ENCODE results near the gene C15orf40. TPM values are rescaled to one million over a fixed set of nuclear protein-coding genes. Genes with fewer than 3 reads are reported as not detected.
"Not testable (repeated sequence)": the region's sequence is repeated elsewhere in the genome, so short reads cannot be mapped to it uniquely, and the experiment has no call there.

The C15orf40 gene
- total RNA-seq, 1 donor from 2014 or later = 41.9 TPM

- no peak for TF ChIP-seq CTCF (IDR thresholded peaks at IDR 0.05)
- Mint-ChIP-seq H3K27ac (peak overlapping the region; percentile 87), H3K4me1 (peaks cover 40% of the 10 kb centered on the region), H3K9me3 (no peaks in the 10 kb centered on the region), H3K36me3 (ENCODE audit: low read depth) (peaks cover 36% of the 10 kb centered on the region), H3K27me3 (no peaks in the 10 kb centered on the region), H3K4me3 (peak overlapping the region; percentile 97)
- DNase-seq (no peak), ATAC-seq (ENCODE audit: low read depth) (no peak)
- ChIA-PET POLR2A (interaction anchor here (0.7 to 2.9 kb wide), 13 partner anchors 11 to 481 kb away, joined by 3 to 32 read pairs (median 5); partner anchors contain the start of genes BTBD1, RAMAC and WHAMM), CTCF (interaction anchor here (0.7 to 2.3 kb wide), 11 partner anchors 9 to 481 kb away, joined by 3 to 14 read pairs (median 7); partner anchors contain the start of genes BTBD1, RAMAC and RPS17)
- intact Hi-C loops (cut with micrococcal nuclease) = loop anchor here (5.0 kb wide), 2 partner anchors 95 to 545 kb away; partner anchors contain the start of gene TM6SF1
Observed at GRCh38 chr15:83012076-83012426, 612 bp upstream of the C15orf40 start.

DNA sequence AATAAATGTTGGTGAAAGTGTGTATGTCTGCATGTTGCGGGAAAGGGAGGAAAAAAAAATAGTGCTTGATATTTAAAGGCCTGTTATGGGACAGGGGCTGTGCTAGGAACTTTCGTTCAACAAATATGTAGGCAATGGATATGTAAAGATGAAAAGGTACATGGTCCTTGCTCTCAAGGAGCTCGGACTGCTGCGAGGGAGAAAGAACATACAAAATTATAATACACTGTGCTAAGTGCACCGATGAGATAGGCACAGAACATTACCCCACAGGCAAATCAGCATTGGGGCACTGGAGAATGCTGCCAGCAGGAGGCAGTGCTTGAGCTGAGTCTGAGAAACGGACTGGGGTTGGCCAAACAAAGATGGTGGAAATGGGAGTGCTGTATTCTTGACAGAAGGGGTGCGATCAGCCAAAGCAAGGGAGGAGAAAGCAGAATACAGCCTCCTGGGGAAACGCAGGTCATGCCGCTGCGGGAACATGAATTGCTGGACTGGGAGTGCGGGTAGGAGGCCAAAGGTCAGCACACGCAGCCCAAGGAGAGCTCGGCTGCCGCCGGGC, 649 bp downstream of the C15orf40 start:
- Mint-ChIP-seq H3K27me3 (no peaks in the 10 kb centered on the region), H3K27ac (peak overlapping the region; percentile 87), H3K4me1 (peaks cover 40% of the 10 kb centered on the region), H3K36me3 (ENCODE audit: low read depth) (peaks cover 39% of the 10 kb centered on the region), H3K4me3 (peak overlapping the region; percentile 97), H3K9me3 (no peaks in the 10 kb centered on the region)
- intact Hi-C loops (cut with micrococcal nuclease) = loop anchor here (1.0 to 5.0 kb wide), 10 partner anchors 10 to 547 kb away; partner anchors contain the start of genes RAMAC, RPS17, TM6SF1 and WHAMM
- ChIA-PET POLR2A (interaction anchor here (0.6 to 2.9 kb wide), 11 partner anchors 11 to 473 kb away, joined by 3 to 37 read pairs (median 11); partner anchors contain the start of genes BTBD1, RAMAC, RPS17 and WHAMM), CTCF (interaction anchor here (1.0 to 2.3 kb wide), 9 partner anchors 11 to 480 kb away, joined by 3 to 14 read pairs (median 7); partner anchors contain the start of genes BTBD1, RAMAC and RPS17)
- DNase-seq (peak; percentile 48), ATAC-seq (ENCODE audit: low read depth) (peak; percentile 45)
- TF ChIP-seq CTCF (IDR thresholded peaks at IDR 0.05) = no peak

DNA sequence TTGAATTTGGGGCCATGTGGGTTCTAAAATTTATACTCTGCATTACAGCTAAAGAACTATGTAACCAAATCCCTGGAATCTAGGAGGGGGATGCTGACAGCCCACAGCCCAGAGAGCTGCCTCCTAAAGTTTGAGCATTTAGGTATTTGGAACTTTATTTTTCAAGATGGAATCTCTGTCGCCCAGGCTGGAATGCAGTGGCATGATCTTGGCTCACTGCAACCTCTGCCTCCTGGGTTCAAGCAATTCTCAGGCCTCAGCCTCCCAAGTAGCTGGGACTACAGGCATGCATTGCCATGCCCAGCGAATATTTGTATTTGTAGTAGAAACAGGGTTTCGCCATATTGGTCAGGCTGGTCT, 10.8 kb downstream of the C15orf40 start:
- ATAC-seq (ENCODE audit: low read depth); H3K4me1 Mint-ChIP-seq; H3K4me3 Mint-ChIP-seq; H3K9me3 Mint-ChIP-seq; H3K27ac Mint-ChIP-seq; DNase-seq; H3K27me3 Mint-ChIP-seq: not testable (repeated sequence)
- CTCF ChIA-PET = interaction anchor here (1.2 to 3.5 kb wide), 9 partner anchors 9 to 473 kb away, joined by 4 to 28 read pairs (median 6); partner anchors contain the start of genes C15orf40 and RAMAC
- intact Hi-C loops (cut with micrococcal nuclease) = loop anchor here (1.0 kb wide), 3 partner anchors 11 to 460 kb away; partner anchors contain the start of genes C15orf40 and RPS17
- POLR2A ChIA-PET = interaction anchor here (1.0 kb wide), 1 partner anchor 11 kb away, joined by 5 read pairs; the partner anchor contains the start of gene C15orf40
- peaks cover 11% of the 10 kb centered on the region for H3K36me3 Mint-ChIP-seq (ENCODE audit: low read depth)

- ChIA-PET CTCF (interaction anchor here (0.8 to 3.5 kb wide), 11 partner anchors 9 to 473 kb away, joined by 3 to 28 read pairs (median 6); partner anchors contain the start of genes C15orf40 and RAMAC), POLR2A (interaction anchor here (0.7 to 1.0 kb wide), 3 partner anchors 11 to 460 kb away, joined by 4 to 5 read pairs (median 4); partner anchors contain the start of genes C15orf40 and RPS17)
- Mint-ChIP-seq H3K27ac (peak overlapping the region; percentile 47), H3K4me1 (peaks cover 7% of the 10 kb centered on the region), H3K27me3 (no peaks in the 10 kb centered on the region), H3K36me3 (ENCODE audit: low read depth) (peaks cover 5% of the 10 kb centered on the region), H3K4me3 (peak overlapping the region; percentile 72), H3K9me3 (no peaks in the 10 kb centered on the region)
- DNase-seq = no peak
- TF ChIP-seq CTCF (IDR thresholded peaks at IDR 0.05) = no peak
- peak; percentile 85 for ATAC-seq (ENCODE audit: low read depth)
- intact Hi-C loops (cut with micrococcal nuclease) = loop anchor here (1.0 kb wide), 3 partner anchors 11 to 460 kb away; partner anchors contain the start of genes C15orf40 and RPS17
Observed at GRCh38 chr15:82999905-83000671, 11.4 kb downstream of the C15orf40 start.

DNA sequence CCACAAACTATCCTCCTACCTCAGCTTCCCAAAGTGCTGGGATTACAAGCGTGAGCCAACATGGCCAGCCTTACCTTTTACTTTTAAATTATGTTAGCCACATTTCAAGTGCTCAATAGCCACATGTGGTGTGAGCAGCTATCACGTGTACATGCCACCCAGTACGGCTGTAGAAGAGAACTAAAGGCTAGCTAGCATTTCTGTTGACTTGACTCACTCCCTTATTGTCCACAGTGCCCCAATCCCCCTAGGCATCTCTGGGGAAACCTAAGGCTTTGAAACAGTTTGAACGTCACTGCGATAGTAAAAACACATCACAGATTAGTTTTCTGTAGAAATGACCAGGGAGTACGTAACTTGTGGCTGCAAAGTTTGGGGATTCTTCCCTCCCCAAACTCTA, 12.0 kb downstream of the C15orf40 start:
- ChIA-PET CTCF (interaction anchor here (0.8 to 3.5 kb wide), 11 partner anchors 10 to 472 kb away, joined by 3 to 28 read pairs (median 6); partner anchors contain the start of genes C15orf40 and RAMAC), POLR2A (interaction anchor here (0.6 to 0.8 kb wide), 3 partner anchors 30 to 459 kb away, joined by 3 to 4 read pairs (median 4); partner anchors contain the start of gene RPS17)
- no peak overlapping the region for H3K4me3 Mint-ChIP-seq
- H3K4me1 Mint-ChIP-seq = peaks cover 7% of the 10 kb centered on the region
- no peaks in the 10 kb centered on the region for H3K27me3 Mint-ChIP-seq
- peaks cover 1% of the 10 kb centered on the region for H3K36me3 Mint-ChIP-seq (ENCODE audit: low read depth)
- TF ChIP-seq CTCF (IDR thresholded peaks at IDR 0.05) = no peak
- intact Hi-C loops (cut with micrococcal nuclease) = no loop called here
- DNase-seq (no peak), ATAC-seq (ENCODE audit: low read depth) (no peak)
- no peak overlapping the region for H3K27ac Mint-ChIP-seq
- no peaks in the 10 kb centered on the region for H3K9me3 Mint-ChIP-seq
